CD14-positive monocyte (primary cell): ENCODE measurements around the gene CDK3. TPM values are rescaled to one million over a fixed set of nuclear protein-coding genes. Genes with fewer than 3 reads are reported as not detected.

Experiments
- DNase-seq, 3 donors: peaks; one replicate each; pipeline ENCODE4 v3.0.0-alpha.2; 2011 to 2022
- H2AFZ ChIP-seq: 2 replicates; pipeline ENCODE4 v1.6.0; 2012; ENCODE audit warnings: mild to moderate bottlenecking, low read depth, low read length, inconsistent platforms; ENCODE audit not compliant: insufficient read depth, poor library complexity, severe bottlenecking
- H3K27ac ChIP-seq, 2 donors: 1 replicate in 1 of 2; 2 replicates in 1 of 2; pipeline ENCODE4 v1.5.1; 2012 to 2013; ENCODE audit warnings: low read length in 2 of 2, control low read depth in 1 of 2, inconsistent platforms in 1 of 2, low read depth in 1 of 2, mild to moderate bottlenecking in 1 of 2
- H3K27me3 ChIP-seq, 2 donors: one replicate each; pipeline versions ENCODE4 v1.6.0 to v1.6.1; 2011 to 2013; ENCODE audit warnings: low read length in 2 of 2; ENCODE audit not compliant: control insufficient read depth in 2 of 2, insufficient read depth in 2 of 2
- H3K36me3 ChIP-seq, 2 donors: replicated peaks in 1 of 2; 1 replicate in 1 of 2; 2 replicates in 1 of 2; pipeline versions ENCODE4 v1.5.1 to v1.6.1; 2012 to 2013; ENCODE audit warnings: low read length in 2 of 2, control low read depth in 1 of 2, inconsistent platforms in 1 of 2, mild to moderate bottlenecking in 1 of 2; ENCODE audit not compliant: insufficient read depth in 2 of 2, control insufficient read depth in 1 of 2
- H3K4me1 ChIP-seq, 2 donors: 1 replicate in 1 of 2; 2 replicates in 1 of 2; pipeline versions ENCODE4 v1.5.1 to v1.6.1; 2012 to 2013; ENCODE audit warnings: low read length in 2 of 2, control low read depth in 1 of 2, inconsistent platforms in 1 of 2, mild to moderate bottlenecking in 1 of 2, moderate library complexity in 1 of 2; ENCODE audit not compliant: insufficient read depth in 2 of 2, control insufficient read depth in 1 of 2
- H3K4me2 ChIP-seq: replicated peaks from 2 replicates; pipeline ENCODE3; 2012; ENCODE audit warnings: low read length, moderate library complexity, mild to moderate bottlenecking; ENCODE audit not compliant: poor library complexity, severe bottlenecking; ENCODE audit errors: extremely low read depth
- H3K4me3 ChIP-seq, 3 experiments: fragments of 200-600 bp in 1 of 3; sonication (generic) in 1 of 3; replicated peaks in 1 of 3; 1 replicate in 2 of 3; 2 replicates in 1 of 3; pipeline ENCODE4 v1.5.1; 2011 to 2013; ENCODE audit warnings: low read length in 3 of 3, mild to moderate bottlenecking in 3 of 3, control low read depth in 2 of 3, low read depth in 2 of 3, inconsistent platforms in 1 of 3, moderate library complexity in 1 of 3
- H3K79me2 ChIP-seq: 2 replicates; pipeline ENCODE4 v1.6.0; 2012; ENCODE audit warnings: mild to moderate bottlenecking, control low read depth, inconsistent platforms, low read length, moderate library complexity; ENCODE audit not compliant: insufficient read depth
- H3K9ac ChIP-seq: 2 replicates; pipeline ENCODE4 v1.6.0; 2017; ENCODE audit warnings: low read length, mild to moderate bottlenecking; ENCODE audit not compliant: insufficient read depth, poor library complexity, severe bottlenecking
- H3K9me3 ChIP-seq, 2 donors: replicated peaks in 1 of 2; 1 replicate in 1 of 2; 2 replicates in 1 of 2; pipeline versions ENCODE4 v1.5.1 to v1.6.1; 2012 to 2013; ENCODE audit warnings: low read length in 2 of 2, control low read depth in 1 of 2; ENCODE audit not compliant: control insufficient read depth in 1 of 2, insufficient read depth in 1 of 2
- H4K20me1 ChIP-seq: 2 replicates; pipeline ENCODE4 v1.6.0; 2012; ENCODE audit warnings: mild to moderate bottlenecking, low read length, control low read depth, moderate library complexity; ENCODE audit not compliant: insufficient read depth
- H3K27ac Mint-ChIP-seq, 7 donors: one replicate each; pipeline ENCODE4 v1.8.0; 2020; ENCODE audit warnings: mild to moderate bottlenecking in 7 of 7, mixed read lengths in 7 of 7, moderate library complexity in 6 of 7, inconsistent platforms in 2 of 7
- H3K27me3 Mint-ChIP-seq, 3 donors: one replicate each; pipeline ENCODE4 v1.8.0; 2021 to 2022; ENCODE audit warnings: low read depth in 3 of 3, mild to moderate bottlenecking in 3 of 3, mixed read lengths in 3 of 3, moderate library complexity in 3 of 3, inconsistent platforms in 1 of 3
- H3K36me3 Mint-ChIP-seq, 2 donors: one replicate each; pipeline ENCODE4 v1.8.0; 2020; ENCODE audit warnings: mixed read lengths in 2 of 2, inconsistent platforms in 1 of 2, mild to moderate bottlenecking in 1 of 2
- H3K4me1 Mint-ChIP-seq: one replicate; pipeline ENCODE4 v1.8.0; 2020; ENCODE audit warnings: mild to moderate bottlenecking, mixed read lengths
- H3K4me3 Mint-ChIP-seq, 2 donors: one replicate each; pipeline ENCODE4 v1.8.0; 2020; ENCODE audit warnings: mild to moderate bottlenecking in 2 of 2, mixed read lengths in 2 of 2, moderate library complexity in 1 of 2
- H3K9me3 Mint-ChIP-seq, 7 donors: one replicate each; pipeline ENCODE4 v1.8.0; 2020 to 2022; ENCODE audit warnings: mixed read lengths in 7 of 7, mild to moderate bottlenecking in 6 of 7, moderate library complexity in 6 of 7, inconsistent platforms in 2 of 7
- WGBS: methylation state at CpG from one replicate; pipeline ENCODE4 v1.1.5; 2013; ENCODE audit warnings: missing lambda C conversion rate; ENCODE audit not compliant: insufficient coverage; 5-methylcytosine and 5-hydroxymethylcytosine counted together
- intact Hi-C, 2 donors: fragments of 100-400 bp; cut with micrococcal nuclease; formaldehyde crosslinking; loops; one replicate each; pipeline versions ENCODE4 v1.15.0 to v1.15.1; 2023
- polyA minus RNA-seq: library from RNA; depleted of rRNA, polyadenylated mRNA; stranded (reverse); fragments of >200 nt; gene quantifications from 2 replicates; pipeline ENCODE4 v1.2.3, GENCODE V29; 2012
- polyA plus RNA-seq, 3 donors: library from polyadenylated mRNA; depleted of rRNA in 1 of 3; unstranded in 2 of 3; stranded (reverse) in 1 of 3; fragments of 300-500 nt in 2 of 3; fragments of >200 nt in 1 of 3; fragmentation: Illumina TruSeq in 2 of 3; gene quantifications; 1 replicate in 2 of 3; 2 replicates in 1 of 3; pipeline ENCODE4 v1.2.3, GENCODE V29; 2012 to 2021
- total RNA-seq, 12 experiments: library from RNA in 1 of 12; stranded (reverse) in 1 of 12; fragments of 120-200 nt in 1 of 12; gene quantifications; one replicate each; pipeline ENCODE4 v1.2.4 and lab custom pipeline; 2013 to 2026; ENCODE audit warnings: mixed read lengths in 6 of 12, inconsistent platforms in 1 of 12
- TF ChIP-seq, protein P1 (sequence below): fragments of 200-600 bp; IDR thresholded peaks from one replicate; pipeline ENCODE4 v1.8.0; 2022; ENCODE audit warnings: antibody characterized with exemption, mild to moderate bottlenecking

CDK3 gene
- 6.7 TPM for total RNA-seq (2013)
- 10 to 100 TPM in 1 of 3 donors, not detected in 2; 25.5 TPM for polyA plus RNA-seq
- polyA minus RNA-seq: 1.1 and 2.5 TPM in 2 replicates
- 0 to 0.66 (median 0.35) reads per million in 11 experiments for total RNA-seq (lab: John Stamatoyannopoulos, UW)

DNA sequence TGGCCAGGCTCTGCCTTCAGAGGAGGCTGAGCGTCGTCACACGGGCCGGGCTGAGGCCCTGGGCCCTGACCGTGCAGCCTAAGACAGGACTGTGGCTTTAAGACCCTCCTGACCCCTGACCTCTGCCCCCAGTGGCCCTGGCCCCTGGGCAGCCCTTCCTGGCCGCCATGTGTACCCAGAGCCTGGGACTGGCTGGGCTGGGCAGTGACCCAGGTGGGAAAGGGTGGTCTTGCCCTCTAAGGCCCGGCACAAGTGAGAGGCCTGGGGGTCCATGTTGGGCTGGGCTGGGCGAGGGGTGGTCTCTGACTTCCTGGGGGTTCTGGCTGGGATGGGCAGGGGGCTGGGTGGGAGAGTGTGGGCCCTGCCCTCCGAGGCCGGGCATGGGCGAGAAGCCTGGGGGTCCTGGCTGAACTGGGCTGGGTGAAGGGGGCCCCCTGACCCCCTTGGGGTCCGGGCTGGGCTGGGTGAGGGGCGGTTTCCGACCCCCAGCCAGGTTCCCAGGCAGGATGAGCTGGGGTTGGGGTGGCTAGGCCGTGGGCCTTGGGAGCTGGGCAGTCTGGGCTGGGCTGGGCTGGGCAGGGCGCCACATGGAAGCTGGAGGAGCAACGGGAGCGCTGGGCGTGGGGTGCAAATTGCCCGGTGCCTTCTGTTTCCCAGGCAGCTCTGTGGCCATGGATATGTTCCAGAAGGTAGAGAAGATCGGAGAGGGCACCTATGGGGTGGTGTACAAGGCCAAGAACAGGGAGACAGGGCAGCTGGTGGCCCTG, at the start of gene CDK3:
CDK3 (plus strand) TSS at position 101 of the 767 bp plus-strand sequence; CDS start at position 672, 571 bp downstream.
- peaks cover 30 to 51% of the 10 kb centered on the region in 2 donors for H3K36me3 Mint-ChIP-seq
- intact Hi-C loops: no loop called here
- H3K4me3 Mint-ChIP-seq: no peak within 1 kb of the TSS
- no peaks in the 10 kb centered on the region for H3K9me3 Mint-ChIP-seq
- no peak within 1 kb of the TSS for H2AFZ ChIP-seq
- no peaks in the 10 kb centered on the region for H4K20me1 ChIP-seq
- no peaks in the 10 kb centered on the region for H3K9me3 ChIP-seq
- H3K4me3 ChIP-seq: no peak within 1 kb of the TSS
- H3K4me1 ChIP-seq: peaks cover 21 to 24% of the 10 kb centered on the region in 2 donors
- 93% methylated on average over 18 of the region's 21 CpGs for WGBS
- no peak for DNase-seq
- peak within 1 kb of the TSS in 3 of 7 donors; percentile 6 to 23 (median 14) for H3K27ac Mint-ChIP-seq
- TF ChIP-seq, protein P1, sequence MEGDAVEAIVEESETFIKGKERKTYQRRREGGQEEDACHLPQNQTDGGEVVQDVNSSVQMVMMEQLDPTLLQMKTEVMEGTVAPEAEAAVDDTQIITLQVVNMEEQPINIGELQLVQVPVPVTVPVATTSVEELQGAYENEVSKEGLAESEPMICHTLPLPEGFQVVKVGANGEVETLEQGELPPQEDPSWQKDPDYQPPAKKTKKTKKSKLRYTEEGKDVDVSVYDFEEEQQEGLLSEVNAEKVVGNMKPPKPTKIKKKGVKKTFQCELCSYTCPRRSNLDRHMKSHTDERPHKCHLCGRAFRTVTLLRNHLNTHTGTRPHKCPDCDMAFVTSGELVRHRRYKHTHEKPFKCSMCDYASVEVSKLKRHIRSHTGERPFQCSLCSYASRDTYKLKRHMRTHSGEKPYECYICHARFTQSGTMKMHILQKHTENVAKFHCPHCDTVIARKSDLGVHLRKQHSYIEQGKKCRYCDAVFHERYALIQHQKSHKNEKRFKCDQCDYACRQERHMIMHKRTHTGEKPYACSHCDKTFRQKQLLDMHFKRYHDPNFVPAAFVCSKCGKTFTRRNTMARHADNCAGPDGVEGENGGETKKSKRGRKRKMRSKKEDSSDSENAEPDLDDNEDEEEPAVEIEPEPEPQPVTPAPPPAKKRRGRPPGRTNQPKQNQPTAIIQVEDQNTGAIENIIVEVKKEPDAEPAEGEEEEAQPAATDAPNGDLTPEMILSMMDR: peak; percentile 71
- no peaks in the 10 kb centered on the region for H3K79me2 ChIP-seq
- peaks cover 20% of the 10 kb centered on the region for H3K4me1 Mint-ChIP-seq
- H3K27me3 ChIP-seq: no peaks in the 10 kb centered on the region
- H3K36me3 ChIP-seq: peaks cover 7 to 41% of the 10 kb centered on the region in 2 donors
- H3K9ac ChIP-seq: no peak within 1 kb of the TSS
- no peak within 1 kb of the TSS for H3K4me2 ChIP-seq
- peaks cover 0 to 2% (median 0%) of the 10 kb centered on the region in 3 donors for H3K27me3 Mint-ChIP-seq
- no peak within 1 kb of the TSS for H3K27ac ChIP-seq

DNA sequence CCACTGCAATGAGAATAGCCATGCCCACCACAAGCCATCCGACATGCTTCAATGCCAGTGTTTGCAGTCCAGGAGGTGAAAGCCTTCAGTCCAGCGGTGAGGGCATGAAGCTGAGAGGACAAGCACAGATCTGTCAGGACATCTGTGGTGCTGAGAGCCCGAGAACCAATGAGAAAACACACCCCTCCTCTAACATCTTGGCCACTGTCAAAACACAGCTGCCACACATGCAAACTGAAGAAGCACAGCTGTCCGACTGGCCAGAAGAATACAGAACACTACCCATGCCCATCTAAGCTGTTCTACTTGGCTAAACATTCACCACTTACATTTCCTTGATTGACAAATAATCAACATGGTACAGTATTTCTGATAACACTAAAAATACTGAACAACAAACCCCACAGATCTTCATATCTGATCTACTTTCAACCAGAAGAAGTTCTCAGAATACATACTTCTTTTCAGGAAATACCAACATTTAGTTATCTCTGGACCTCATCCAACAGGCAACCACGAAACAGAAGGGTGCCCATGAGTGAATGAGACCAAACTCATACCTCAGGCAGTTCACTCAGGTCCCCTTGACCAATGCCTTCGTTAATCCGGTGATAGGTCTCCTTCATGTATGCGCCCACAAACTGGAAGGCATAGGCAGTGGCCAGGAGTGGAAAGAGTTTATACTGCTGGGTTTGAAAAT, 49.6 kb upstream of the CDK3 start:
- Histone ChIP-seq H3K4me3 (no peak overlapping the region), H3K4me2 (no peak overlapping the region), H3K36me3 (peaks cover 88 to 100% of the 10 kb centered on the region in 2 donors), H3K27ac (no peak overlapping the region), H3K9me3 (no peaks in the 10 kb centered on the region), H3K79me2 (no peaks in the 10 kb centered on the region), H2AFZ (no peak overlapping the region), H3K9ac (no peak overlapping the region), H3K27me3 (no peaks in the 10 kb centered on the region), H3K4me1 (no peaks in the 10 kb centered on the region), H4K20me1 (peaks cover 3% of the 10 kb centered on the region)
- Mint-ChIP-seq H3K9me3 (no peaks in the 10 kb centered on the region), H3K27ac (peak overlapping the region in 1 of 7 donors; percentile 53), H3K27me3 (no peaks in the 10 kb centered on the region), H3K36me3 (peaks cover 78 to 93% of the 10 kb centered on the region in 2 donors), H3K4me1 (no peaks in the 10 kb centered on the region), H3K4me3 (no peak overlapping the region)
- WGBS: 96% methylated on average over 4 of the region's 8 CpGs
- intact Hi-C loops: no loop called here
- TF ChIP-seq, protein P1: no peak
- DNase-seq: no peak
